Progenitor cell of endocrine pancreas (in vitro differentiated cells): ENCODE data around the gene IL5RA. TPM values are rescaled to one million over a fixed set of nuclear protein-coding genes. Genes with fewer than 3 reads are reported as not detected.

Experiments
- DNase-seq: peaks from one replicate; pipeline ENCODE4 v3.0.0; 2021; ENCODE audit warnings: low spot score; ENCODE audit not compliant: unreplicated experiment
- H3K27ac Mint-ChIP-seq: 2 replicates; pipeline ENCODE4 v1.8.0; 2021; ENCODE audit warnings: mild to moderate bottlenecking, moderate library complexity, mixed read lengths
- H3K27me3 Mint-ChIP-seq: 2 replicates; pipeline ENCODE4 v1.8.0; 2021; ENCODE audit warnings: mixed read lengths
- H3K36me3 Mint-ChIP-seq: 2 replicates; pipeline ENCODE4 v1.8.0; 2022; ENCODE audit warnings: mixed read lengths; ENCODE audit not compliant: insufficient read depth
- H3K4me1 Mint-ChIP-seq: 2 replicates; pipeline ENCODE4 v1.8.0; 2021; ENCODE audit warnings: low read depth, mixed read lengths
- H3K4me3 Mint-ChIP-seq: 2 replicates; pipeline ENCODE4 v1.8.0; 2021; ENCODE audit warnings: low read depth, mild to moderate bottlenecking, moderate library complexity, mixed read lengths
- H3K9me3 Mint-ChIP-seq: 2 replicates; pipeline ENCODE4 v1.8.0; 2021; ENCODE audit warnings: low read depth, mixed read lengths
- total RNA-seq: library from RNA; stranded (reverse); gene quantifications from 2 replicates; pipeline ENCODE4 v1.2.1, GENCODE V29; 2021
- TF ChIP-seq, protein P1 (sequence below): fragments of 200-600 bp; sonication (generic); IDR thresholded peaks from one replicate; pipeline ENCODE4 v1.5.0; 2021; ENCODE audit warnings: antibody characterized with exemption, mild to moderate bottlenecking; ENCODE audit not compliant: unreplicated experiment

Gene IL5RA
- total RNA-seq, 1 donor from 2014 or later = not detected

DNA sequence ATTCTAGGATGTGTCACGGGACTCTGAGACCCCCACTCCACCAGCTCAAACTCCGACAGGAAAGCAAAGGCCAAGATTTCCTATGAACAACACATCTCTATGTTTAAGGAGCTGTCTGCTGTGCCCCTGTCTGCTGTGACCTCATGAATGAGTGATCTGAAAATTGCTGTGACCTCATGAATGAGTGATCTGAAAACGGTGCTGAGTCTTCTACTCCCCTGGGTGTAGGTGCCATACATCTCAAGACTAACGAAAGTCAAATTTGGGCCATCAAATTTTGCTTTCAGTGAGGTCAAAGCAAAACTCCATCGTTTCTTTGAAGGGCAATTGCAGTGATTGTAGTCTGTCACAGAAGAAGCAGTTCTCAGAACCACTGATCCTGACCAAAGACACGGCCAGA, 24.4 kb downstream of the IL5RA start:
- Mint-ChIP-seq H3K27me3 (peaks cover 6% of the 10 kb centered on the region), H3K36me3 (no peaks in the 10 kb centered on the region), H3K27ac (no peak overlapping the region), H3K4me1 (peaks cover 1% of the 10 kb centered on the region), H3K4me3 (no peak overlapping the region), H3K9me3 (no peaks in the 10 kb centered on the region)
- DNase-seq = no peak
- TF ChIP-seq, protein P1, sequence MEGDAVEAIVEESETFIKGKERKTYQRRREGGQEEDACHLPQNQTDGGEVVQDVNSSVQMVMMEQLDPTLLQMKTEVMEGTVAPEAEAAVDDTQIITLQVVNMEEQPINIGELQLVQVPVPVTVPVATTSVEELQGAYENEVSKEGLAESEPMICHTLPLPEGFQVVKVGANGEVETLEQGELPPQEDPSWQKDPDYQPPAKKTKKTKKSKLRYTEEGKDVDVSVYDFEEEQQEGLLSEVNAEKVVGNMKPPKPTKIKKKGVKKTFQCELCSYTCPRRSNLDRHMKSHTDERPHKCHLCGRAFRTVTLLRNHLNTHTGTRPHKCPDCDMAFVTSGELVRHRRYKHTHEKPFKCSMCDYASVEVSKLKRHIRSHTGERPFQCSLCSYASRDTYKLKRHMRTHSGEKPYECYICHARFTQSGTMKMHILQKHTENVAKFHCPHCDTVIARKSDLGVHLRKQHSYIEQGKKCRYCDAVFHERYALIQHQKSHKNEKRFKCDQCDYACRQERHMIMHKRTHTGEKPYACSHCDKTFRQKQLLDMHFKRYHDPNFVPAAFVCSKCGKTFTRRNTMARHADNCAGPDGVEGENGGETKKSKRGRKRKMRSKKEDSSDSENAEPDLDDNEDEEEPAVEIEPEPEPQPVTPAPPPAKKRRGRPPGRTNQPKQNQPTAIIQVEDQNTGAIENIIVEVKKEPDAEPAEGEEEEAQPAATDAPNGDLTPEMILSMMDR = no peak

DNA sequence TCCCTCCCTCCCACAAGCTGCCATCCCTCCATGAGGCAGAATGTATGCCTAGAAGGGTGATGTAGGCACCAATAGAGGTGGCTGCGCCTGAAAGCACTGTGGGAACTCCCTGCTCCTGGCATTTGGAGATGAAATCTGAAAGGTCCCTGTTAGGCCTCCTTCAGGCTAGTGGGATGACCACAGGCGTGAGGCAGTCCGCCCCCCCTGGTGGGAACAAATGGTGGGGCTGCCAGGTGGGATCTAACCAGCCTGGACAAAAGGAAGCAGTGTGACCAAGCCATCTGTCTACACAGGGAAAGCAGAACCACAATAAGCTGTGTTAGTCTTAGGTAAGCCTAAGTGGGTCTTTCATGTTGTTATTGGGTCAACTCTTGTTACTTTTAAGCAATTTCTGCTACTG, 25.3 kb downstream of the IL5RA start:
- Mint-ChIP-seq H3K27me3 (peaks cover 6% of the 10 kb centered on the region), H3K36me3 (no peaks in the 10 kb centered on the region), H3K27ac (no peak overlapping the region), H3K9me3 (no peaks in the 10 kb centered on the region), H3K4me3 (no peak overlapping the region), H3K4me1 (peaks cover 1% of the 10 kb centered on the region)
- TF ChIP-seq, protein P1 = no peak
- no peak for DNase-seq

DNA sequence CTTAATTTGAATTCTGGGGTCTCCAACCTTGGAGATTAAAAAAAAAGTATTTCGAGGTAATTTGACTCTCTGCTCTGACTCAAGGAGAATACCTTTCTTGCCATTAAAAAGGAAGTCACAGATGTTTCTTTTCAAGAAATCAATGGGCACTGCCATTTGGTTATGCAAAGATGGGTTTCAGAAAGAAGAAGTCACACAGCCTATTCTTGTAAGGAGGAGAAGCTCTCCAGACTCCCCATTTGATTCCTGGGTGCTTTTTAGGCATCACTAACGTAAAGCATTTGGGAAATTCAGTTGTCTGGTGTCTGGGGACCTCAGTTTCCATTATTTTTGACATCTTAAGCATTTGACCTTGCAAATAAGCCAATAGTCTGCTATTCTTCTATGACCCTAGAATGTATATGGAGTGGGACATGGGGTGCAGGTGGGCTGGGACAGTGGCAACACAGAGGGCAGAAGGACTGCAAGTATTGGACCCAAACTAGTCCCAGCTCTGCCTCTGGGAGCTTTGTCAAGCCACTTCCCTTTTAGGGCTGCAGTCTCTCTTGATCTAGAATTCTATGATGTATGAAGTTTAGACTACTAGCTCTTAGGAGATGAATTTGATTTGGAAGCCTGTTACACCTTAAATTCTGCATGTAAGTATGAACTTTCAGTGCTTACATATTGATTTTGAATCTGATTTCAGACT, 27.8 kb downstream of the IL5RA start:
- Mint-ChIP-seq H3K27ac (no peak overlapping the region), H3K27me3 (peaks cover 16% of the 10 kb centered on the region), H3K4me1 (no peaks in the 10 kb centered on the region), H3K36me3 (no peaks in the 10 kb centered on the region), H3K4me3 (no peak overlapping the region), H3K9me3 (no peaks in the 10 kb centered on the region)
- TF ChIP-seq, protein P1 = no peak
- DNase-seq = no peak

DNA sequence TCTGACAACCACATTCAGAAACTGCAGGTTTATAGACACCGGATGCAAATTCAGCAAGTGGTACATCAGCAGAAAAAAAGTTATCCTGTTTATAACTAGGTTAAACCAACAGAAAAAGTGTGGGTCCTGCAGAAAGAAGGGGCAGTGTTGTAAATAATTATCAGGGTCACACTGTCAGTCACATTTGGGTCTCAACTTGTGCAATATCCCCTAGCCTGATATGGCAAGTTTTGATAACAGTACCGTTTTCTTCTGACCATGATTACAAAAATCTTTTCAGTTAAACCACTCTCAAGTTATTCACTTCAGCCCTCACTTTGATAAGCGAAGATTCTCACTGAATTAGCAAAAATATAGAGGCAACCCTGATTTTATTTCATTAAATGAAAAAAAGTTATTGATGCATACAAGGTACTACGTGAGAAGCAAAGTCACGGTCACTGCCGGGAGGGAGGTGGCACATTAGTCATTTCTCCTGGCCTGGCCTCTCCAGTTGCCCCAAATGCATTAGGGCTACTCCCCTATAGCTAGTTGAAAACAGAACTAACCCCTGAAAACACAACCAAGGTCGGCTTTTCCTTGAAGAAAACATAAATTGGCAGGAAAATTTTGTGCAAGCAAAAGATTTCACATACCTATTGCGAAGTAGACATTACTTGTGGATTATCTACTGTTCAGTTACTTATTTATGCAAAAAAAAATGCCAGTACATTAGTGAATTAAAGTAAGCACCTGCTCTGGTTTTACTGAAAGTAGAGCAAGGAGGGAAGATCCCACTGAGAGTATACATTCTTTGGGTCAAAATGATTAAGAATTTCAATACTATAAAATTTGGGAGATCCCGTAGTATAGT, 28.6 kb downstream of the IL5RA start:
- H3K4me1 Mint-ChIP-seq = no peaks in the 10 kb centered on the region
- TF ChIP-seq, protein P1 = no peak
- no peaks in the 10 kb centered on the region for H3K36me3 Mint-ChIP-seq

DNA sequence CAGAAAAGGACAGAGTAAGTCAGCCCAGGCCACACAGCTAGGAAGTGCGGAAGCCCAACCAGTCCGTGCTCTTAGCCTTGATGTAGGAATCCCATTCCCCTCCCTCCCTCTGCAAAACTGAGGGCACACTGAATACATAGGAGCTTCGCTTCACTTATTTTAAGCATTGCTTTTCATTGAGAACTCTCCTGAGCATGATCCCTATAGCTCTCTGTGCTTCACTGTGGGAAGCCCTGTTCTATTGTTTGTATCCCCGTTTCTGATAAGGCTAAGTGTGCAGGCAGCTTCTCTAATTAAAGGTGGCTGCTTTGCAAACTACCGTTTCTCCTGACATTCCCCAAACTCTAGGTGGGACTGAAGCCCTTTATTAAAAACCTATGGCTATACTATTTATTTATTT, 29.9 kb downstream of the IL5RA start:
- TF ChIP-seq, protein P1 = no peak
- H3K4me1 Mint-ChIP-seq = no peaks in the 10 kb centered on the region
- no peaks in the 10 kb centered on the region for H3K36me3 Mint-ChIP-seq
- peaks cover 16% of the 10 kb centered on the region for H3K27me3 Mint-ChIP-seq
- no peaks in the 10 kb centered on the region for H3K9me3 Mint-ChIP-seq
- DNase-seq = no peak
- no peak overlapping the region for H3K4me3 Mint-ChIP-seq
- H3K27ac Mint-ChIP-seq = no peak overlapping the region

More for the DNA sequence above, 28.6 kb downstream of the IL5RA start:
- Mint-ChIP-seq H3K9me3 (no peaks in the 10 kb centered on the region), H3K4me3 (no peak overlapping the region), H3K27ac (no peak overlapping the region), H3K27me3 (peaks cover 16% of the 10 kb centered on the region)
- no peak for DNase-seq
